Vagina (tissue), 2 donors: ENCODE measurements around the gene MEMO1.

Experiments used
- POLR2A ChIP-seq, 2 donors: fragments of 450-650 bp; IDR thresholded peaks; one replicate each; pipeline ENCODE4 v1.6.1; 2017; ENCODE audit warnings: antibody characterized with exemption in 2 of 2, mild to moderate bottlenecking in 2 of 2, moderate library complexity in 2 of 2
- TF ChIP-seq, protein P1 (sequence below), 3 experiments: fragments of 450-650 bp in 2 of 3; fragments of 200-600 bp in 1 of 3; sonication (generic) in 1 of 3; IDR thresholded peaks; one replicate each; pipeline ENCODE4 v1.5.1; 2017 to 2019; ENCODE audit warnings: antibody characterized with exemption in 3 of 3, mild to moderate bottlenecking in 2 of 3, moderate library complexity in 2 of 3

DNA sequence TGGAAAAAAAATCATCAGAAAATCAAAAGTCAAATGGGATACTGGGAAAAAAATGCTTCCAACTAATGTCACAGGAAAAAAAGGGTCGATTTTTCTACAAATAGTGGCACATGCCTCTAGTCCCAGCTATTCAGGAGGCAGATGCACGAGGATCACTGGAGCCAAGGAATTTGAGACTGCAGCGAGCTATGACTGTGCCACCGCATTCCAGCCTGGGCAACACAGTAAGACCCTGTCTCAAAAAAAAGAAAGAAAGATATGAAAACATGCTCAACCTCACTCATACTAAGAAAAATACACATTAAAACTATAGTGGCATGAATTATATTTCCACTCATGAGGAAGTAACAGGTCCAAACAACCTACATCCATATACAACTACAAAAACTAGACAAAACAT lies 17.9 kb downstream of the MEMO1 start:
- TF ChIP-seq, protein P1, sequence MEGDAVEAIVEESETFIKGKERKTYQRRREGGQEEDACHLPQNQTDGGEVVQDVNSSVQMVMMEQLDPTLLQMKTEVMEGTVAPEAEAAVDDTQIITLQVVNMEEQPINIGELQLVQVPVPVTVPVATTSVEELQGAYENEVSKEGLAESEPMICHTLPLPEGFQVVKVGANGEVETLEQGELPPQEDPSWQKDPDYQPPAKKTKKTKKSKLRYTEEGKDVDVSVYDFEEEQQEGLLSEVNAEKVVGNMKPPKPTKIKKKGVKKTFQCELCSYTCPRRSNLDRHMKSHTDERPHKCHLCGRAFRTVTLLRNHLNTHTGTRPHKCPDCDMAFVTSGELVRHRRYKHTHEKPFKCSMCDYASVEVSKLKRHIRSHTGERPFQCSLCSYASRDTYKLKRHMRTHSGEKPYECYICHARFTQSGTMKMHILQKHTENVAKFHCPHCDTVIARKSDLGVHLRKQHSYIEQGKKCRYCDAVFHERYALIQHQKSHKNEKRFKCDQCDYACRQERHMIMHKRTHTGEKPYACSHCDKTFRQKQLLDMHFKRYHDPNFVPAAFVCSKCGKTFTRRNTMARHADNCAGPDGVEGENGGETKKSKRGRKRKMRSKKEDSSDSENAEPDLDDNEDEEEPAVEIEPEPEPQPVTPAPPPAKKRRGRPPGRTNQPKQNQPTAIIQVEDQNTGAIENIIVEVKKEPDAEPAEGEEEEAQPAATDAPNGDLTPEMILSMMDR (IDR thresholded peaks at IDR 0.05), result no peak
- no peak for TF ChIP-seq POLR2A (IDR thresholded peaks at IDR 0.05)
